Measurements from ENCODE around the gene SMIM41.

Gene SMIM41

GRCh38 chr12:52122904-52123303, 43.4 kb downstream of the SMIM41 start:
- no peak for TF ChIP-seq ZFX (IDR thresholded peaks at IDR 0.05)
- TF ChIP-seq CTCF (conservative IDR thresholded peaks at IDR 0.05): no peak

GRCh38 chr12:52123487-52124186, 44.1 kb downstream of the SMIM41 start:
- H3K27ac ChIP-seq: peak overlapping the region; percentile 99

More at GRCh38 chr12:52122904-52123303, 43.4 kb downstream of the SMIM41 start:
- peak overlapping the region; percentile 99 for H3K27ac ChIP-seq

GRCh38 chr12:52125476-52125900, 46.0 kb downstream of the SMIM41 start:
- peak overlapping the region; percentile 99 for H3K27ac ChIP-seq
- TF ChIP-seq ZFX (IDR thresholded peaks at IDR 0.05) (no peak), CTCF (conservative IDR thresholded peaks at IDR 0.05) (no peak)

More at GRCh38 chr12:52123487-52124186, 44.1 kb downstream of the SMIM41 start:
- TF ChIP-seq ZFX (IDR thresholded peaks at IDR 0.05) (no peak), CTCF (conservative IDR thresholded peaks at IDR 0.05) (no peak)

- no peak for TF ChIP-seq ZFX (IDR thresholded peaks at IDR 0.05)
- TF ChIP-seq CTCF (conservative IDR thresholded peaks at IDR 0.05): no peak
- peak overlapping the region; percentile 99 for H3K27ac ChIP-seq
Observed at GRCh38 chr12:52126050-52126604, 46.6 kb downstream of the SMIM41 start.

- TF ChIP-seq ZFX (IDR thresholded peaks at IDR 0.05): peak; percentile 36; the same call in 1 of the 2 replicates
- TF ChIP-seq CTCF (conservative IDR thresholded peaks at IDR 0.05): no peak
- peak overlapping the region; percentile 99 for H3K27ac ChIP-seq
Observed at GRCh38 chr12:52126605-52127578, 47.4 kb downstream of the SMIM41 start.

- TF ChIP-seq CTCF (conservative IDR thresholded peaks at IDR 0.05) (no peak), ZFX (IDR thresholded peaks at IDR 0.05) (no peak)
- peak overlapping the region; percentile 99 for H3K27ac ChIP-seq
Observed at GRCh38 chr12:52127683-52128450, 48.4 kb downstream of the SMIM41 start.
